Stimulated activated CD4-positive, alpha-beta T cell treated with anti-CD3 and anti-CD28 coated beads, TNF-alpha, amount 100 ng/mL, for 4 hours (primary cell): ENCODE measurements around the gene PSMD14.
"Not testable (repeated sequence)": the region's sequence is repeated elsewhere in the genome, so short reads cannot be mapped to it uniquely, and the experiment has no call there.

Experiments
- DNase-seq, 3 experiments: peaks; one replicate each; pipeline ENCODE4 v3.0.0-alpha.2; 2020; ENCODE audit warnings: low read depth in 3 of 3

Gene PSMD14

DNA sequence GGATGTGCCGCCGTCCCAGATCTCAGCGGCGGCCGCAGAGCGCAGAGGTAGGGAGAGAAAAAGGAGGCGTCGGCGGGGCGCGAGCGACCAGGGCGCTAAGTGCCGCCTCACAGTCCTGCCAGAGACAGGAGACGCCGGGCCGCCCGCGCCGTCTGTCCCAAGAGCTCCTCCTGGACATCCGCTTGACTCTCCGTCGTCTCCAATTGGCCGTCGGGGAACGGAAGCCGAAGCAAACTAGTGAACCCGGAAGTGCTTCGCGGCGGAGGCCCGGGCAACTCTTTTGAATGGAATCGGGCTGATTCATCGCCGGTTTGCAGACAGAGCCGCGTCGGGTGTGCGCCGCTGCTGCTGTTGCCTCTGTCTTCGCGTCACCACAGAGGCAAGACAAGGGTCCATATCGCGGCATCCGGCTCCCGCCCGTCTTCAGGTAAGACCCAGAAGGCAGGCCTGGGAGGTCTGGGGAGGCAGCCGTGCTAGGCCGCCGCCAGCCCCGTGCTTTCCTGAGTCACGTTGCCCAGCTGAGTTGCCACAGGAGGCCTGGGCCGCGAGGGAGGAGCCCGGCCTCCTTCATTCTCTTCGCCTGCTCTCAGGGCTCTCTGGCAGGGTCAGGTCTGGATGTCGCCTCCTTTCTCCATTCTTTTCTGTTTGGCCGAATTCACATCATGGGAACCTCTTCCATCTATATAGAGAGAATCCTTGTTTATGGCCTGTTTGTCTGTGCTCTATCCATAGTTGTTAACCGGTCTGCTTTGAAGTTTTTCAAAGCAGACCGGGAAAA, at the start of gene PSMD14:
Gene PSMD14, plus strand, starts transcription at position 248 of the 778 bp plus-strand sequence. CDS start 10,401 bp downstream, outside the sequence.
- DNase-seq: peak; percentile 73 to 78 (median 77)

GRCh38 chr2:161265874-161266273, 42.4 kb upstream of the PSMD14 start:
- DNase-seq: no peak

GRCh38 chr2:161269111-161269510, 39.1 kb upstream of the PSMD14 start:
- DNase-seq: no peak

GRCh38 chr2:161273038-161273760, 35.0 kb upstream of the PSMD14 start:
- DNase-seq: no peak

GRCh38 chr2:161278564-161279229, 29.5 kb upstream of the PSMD14 start:
- DNase-seq: not testable (repeated sequence)

GRCh38 chr2:161279230-161279815, 28.9 kb upstream of the PSMD14 start:
- DNase-seq: not testable (repeated sequence)

- peak in 1 of 3 experiments; percentile 15 for DNase-seq
These were observed 27.3 kb upstream of the PSMD14 start for GRCh38 chr2:161280906-161281323.

- DNase-seq: not testable (repeated sequence)
These were observed 26.5 kb upstream of the PSMD14 start for GRCh38 chr2:161281615-161282310.

DNA sequence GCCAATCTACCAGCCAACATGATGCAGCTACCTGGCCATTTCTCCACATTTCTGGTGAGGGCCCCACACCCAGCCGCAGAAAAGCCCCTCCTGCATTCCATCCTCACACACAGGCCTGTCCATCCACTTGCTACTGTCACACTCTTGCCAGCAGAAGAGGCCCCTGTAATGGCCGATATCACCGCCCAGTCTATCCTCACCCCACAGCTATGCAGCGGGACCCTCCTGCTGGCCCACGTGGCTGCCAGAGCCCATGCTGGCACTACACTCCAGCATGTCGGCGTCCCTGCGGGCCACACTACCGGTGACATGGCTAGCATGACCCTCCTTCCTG, 25.9 kb upstream of the PSMD14 start:
- DNase-seq: not testable (repeated sequence)

- DNase-seq: no peak
These were observed 24.3 kb upstream of the PSMD14 start for GRCh38 chr2:161283926-161284325.

- no peak for DNase-seq
These were observed 4.6 kb upstream of the PSMD14 start for GRCh38 chr2:161303535-161304050.

GRCh38 chr2:161306919-161307318, 1.3 kb upstream of the PSMD14 start:
- DNase-seq: no peak

- no peak for DNase-seq
These were observed 549 bp upstream of the PSMD14 start for GRCh38 chr2:161307676-161308075.

GRCh38 chr2:161312996-161313395, 4.8 kb downstream of the PSMD14 start:
- no peak for DNase-seq

GRCh38 chr2:161315380-161315779, 7.2 kb downstream of the PSMD14 start:
- DNase-seq: no peak

- DNase-seq: no peak
These were observed 8.5 kb downstream of the PSMD14 start for GRCh38 chr2:161316701-161317100.

DNA sequence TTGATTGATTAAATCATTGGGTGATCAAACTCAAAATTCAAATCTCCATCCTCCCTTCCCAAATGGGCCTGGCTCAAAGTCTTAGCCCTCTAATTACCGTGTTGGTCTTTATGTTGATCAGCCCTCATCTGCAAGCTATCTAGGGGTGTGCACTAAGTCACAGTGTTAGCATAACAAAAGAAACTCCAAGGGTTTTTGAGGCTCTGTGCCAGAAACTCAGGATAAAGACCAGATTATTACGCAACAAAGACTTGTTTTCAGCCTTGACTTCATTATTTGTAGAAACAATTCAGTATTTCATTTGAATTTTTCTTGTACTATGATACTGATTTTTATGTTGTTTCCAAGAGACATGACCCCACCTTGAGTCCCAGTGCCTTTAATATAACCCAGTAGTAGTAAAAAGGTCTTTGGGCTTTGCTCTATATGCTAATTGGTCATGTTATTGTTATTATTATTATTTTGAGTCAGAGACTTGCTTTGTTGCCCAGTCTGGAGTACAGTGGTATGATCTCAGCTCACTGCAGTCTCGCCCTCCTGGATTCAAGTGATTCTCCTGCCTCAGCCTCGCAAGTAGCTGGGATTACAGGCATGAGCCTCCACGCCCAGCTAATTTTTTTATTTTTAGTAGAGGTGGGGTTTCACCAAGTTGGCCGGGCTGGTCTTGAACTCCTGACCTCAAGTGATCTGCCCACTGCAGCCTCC, 13.9 kb downstream of the PSMD14 start:
- DNase-seq: no peak

DNA sequence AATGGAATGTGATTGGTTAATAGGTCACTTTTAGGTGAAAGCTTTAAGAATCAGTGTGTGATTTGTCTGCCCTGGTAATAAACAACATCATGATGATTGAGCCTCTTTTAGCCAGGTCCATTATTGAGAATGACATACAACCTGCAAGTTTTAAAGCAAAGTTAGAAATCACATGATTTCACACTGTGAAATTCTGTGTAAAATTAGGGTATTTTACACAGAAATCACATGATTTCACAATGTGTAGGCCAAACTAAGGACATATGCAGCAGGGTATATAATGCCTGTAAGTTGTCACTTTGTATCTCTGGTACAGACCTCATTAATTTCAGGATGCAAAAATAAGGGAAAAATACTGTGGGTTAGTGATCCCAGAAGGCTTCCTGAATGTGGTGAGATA, 16.7 kb downstream of the PSMD14 start:
- DNase-seq: no peak

DNA sequence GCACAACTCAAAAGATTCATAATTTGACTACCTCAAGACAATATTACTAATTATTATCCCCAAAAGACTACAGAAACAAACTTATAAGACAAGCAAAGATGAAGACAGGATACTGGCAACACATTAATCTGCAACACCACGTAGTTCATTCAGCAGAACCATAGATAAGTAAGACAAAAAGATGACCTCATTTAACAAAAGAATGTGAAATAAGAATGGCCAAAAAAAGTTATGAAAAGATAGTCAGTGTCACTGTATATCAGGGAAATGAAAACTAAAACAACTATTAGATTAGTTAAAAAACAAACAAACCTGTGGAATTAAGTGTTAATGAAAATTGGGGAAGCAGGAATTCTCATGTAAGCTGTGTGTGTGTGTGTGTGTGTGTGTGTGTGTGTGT, 19.4 kb downstream of the PSMD14 start:
- DNase-seq: no peak

DNA sequence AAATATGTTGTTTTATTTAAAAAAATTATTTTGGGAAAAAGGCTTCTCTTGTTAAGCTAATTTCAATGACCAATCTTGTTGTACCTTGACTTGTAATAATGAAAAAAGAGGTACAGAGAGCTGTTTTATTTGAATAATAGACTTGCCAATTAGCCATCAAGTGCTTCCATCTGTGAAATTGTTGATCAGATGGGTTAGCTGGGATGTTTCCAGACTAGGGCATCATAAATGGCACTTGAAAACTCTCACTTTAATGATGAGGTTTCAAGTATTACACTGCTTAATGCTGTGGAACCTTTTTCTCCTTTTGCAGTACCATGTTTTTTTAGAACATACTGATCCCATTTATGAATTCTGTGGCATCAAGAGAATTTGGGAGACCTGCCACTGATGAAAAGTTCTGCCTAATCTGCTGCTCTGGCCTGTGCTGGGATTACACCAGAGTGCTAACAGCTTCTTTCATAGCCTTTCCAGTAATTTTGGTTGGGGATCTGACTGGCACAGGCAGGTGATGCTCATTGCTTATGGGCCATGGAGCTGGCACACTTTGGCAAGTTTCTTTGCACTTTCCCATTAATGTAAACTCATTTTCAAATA, 24.2 kb downstream of the PSMD14 start:
- DNase-seq: no peak
